ENCODE results near the gene RNF207. TPM values are rescaled to one million over a fixed set of nuclear protein-coding genes. Genes with fewer than 3 reads are reported as not detected.
A peak's percentile ranks its signal among the peaks of the same experiment; 100 is the strongest.

The RNF207 gene
- total RNA-seq, 1 experiment from 2014 or later = 4.9 TPM

DNA sequence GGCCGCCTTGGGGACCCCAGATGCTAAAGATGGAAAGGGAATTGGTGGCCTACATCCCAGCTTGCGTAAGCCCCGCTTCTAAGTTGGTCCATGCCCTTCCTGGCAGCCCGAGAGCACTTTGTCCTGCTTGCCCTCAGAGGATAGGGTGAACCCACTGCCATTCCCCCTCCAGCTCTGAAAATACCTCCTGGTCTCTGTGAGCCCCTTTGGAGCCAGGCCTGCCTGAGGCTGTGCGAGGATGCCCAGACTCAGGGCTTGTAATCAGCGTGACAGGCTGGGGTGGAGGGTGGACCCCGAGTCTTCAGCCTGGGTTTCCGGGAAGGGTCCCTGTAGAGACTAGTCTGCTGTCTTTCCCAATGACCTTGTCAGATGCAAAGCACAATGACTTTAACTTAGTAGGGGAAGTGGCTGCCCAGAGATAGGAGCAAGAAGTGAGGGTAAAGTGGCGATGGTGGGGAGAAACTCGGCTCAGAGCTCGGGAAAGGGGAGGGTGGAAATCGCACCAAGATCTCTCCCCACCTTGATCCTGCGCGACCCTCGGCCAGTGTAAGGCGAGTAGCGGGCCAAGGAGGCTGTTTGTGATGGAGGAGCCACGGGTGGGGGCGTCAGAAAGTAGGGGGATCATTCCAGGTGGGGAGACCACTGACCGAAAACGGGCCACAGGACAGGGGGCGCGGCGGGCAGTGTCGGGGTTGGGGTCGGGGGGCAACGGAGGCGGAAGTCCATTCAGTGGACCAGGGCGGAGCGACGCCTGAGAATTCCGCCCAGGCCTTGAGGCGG lies 35.4 kb downstream of the RNF207 start:
- no CpG with 5 or more reads among the region's 33 CpGs for WGBS (ENCODE audit: extremely low coverage, insufficient read length, low lambda C conversion rate)
- H3K14ac ChIP-seq (ENCODE audit: insufficient read depth, low read length) = peak overlapping the region; percentile 64
- H3K23me2 ChIP-seq (ENCODE audit: insufficient read length, low read depth, low read length, poor library complexity, severe bottlenecking) = peaks cover 25% of the 10 kb centered on the region
- no peak overlapping the region for H2AK5ac ChIP-seq (ENCODE audit: insufficient read length, low read length)
- Mint-ChIP-seq H3K27me3 (ENCODE audit: low read depth) (peaks cover 9% of the 10 kb centered on the region), H3K9me3 (no peaks in the 10 kb centered on the region; a peak in 1 of 5 replicates), H3K36me3 (ENCODE audit: insufficient read depth in 1 of 3, low read depth in 3 of 3) (no peaks in the 10 kb centered on the region), H3K27ac (peak overlapping the region; percentile 61 to 84 (median 80); a peak in 5 of 7 replicates), H3K4me1 (peaks cover 47 to 55% of the 10 kb centered on the region in 2 experiments), H3K4me3 (peak overlapping the region; percentile 49 to 67)
- H2BK12ac ChIP-seq (ENCODE audit: insufficient read length, low read depth, low read length) = no peak overlapping the region
- no peaks in the 10 kb centered on the region for H3K9me3 ChIP-seq (ENCODE audit: control insufficient read depth, low read depth, low read length)
- H2BK15ac ChIP-seq (ENCODE audit: low read depth, low read length) = no peak overlapping the region
- DNase-seq = no peak
- no peaks in the 10 kb centered on the region for H3K79me1 ChIP-seq (ENCODE audit: insufficient read depth, low read depth, low read length, poor library complexity, severe bottlenecking)
- H3T11ph ChIP-seq (ENCODE audit: low read length) = no peak overlapping the region
- H4K8ac ChIP-seq (replicated peaks; ENCODE audit: insufficient read length, low read depth, low read length) = no peak overlapping the region
- peaks cover 5% of the 10 kb centered on the region; the same call in 1 of the 2 replicates for H3K4me1 ChIP-seq (ENCODE audit: insufficient read depth, low read length)
- H3K27me3 ChIP-seq (ENCODE audit: insufficient read depth, low read length) = no peaks in the 10 kb centered on the region; the same call in 1 of the 2 replicates
- no peaks in the 10 kb centered on the region for H3K79me2 ChIP-seq (ENCODE audit: insufficient read depth, low read length)
- H4K5ac ChIP-seq (ENCODE audit: insufficient read length, low read depth, low read length) = no peak overlapping the region
- peak overlapping the region; percentile 66 for H3K18ac ChIP-seq (ENCODE audit: insufficient read length, low read depth, low read length)
- H4K91ac ChIP-seq (ENCODE audit: insufficient read length, low read depth, low read length) = no peak overlapping the region
- H2BK20ac ChIP-seq (ENCODE audit: low read depth, low read length, poor library complexity, severe bottlenecking) = no peak overlapping the region
- H3K27ac ChIP-seq (ENCODE audit: insufficient read length, low read depth, low read length) = peak overlapping the region; percentile 3
- H2BK120ac ChIP-seq (ENCODE audit: low read depth, low read length, poor library complexity, severe bottlenecking) = no peak overlapping the region
- H3K56ac ChIP-seq (ENCODE audit: insufficient read length, low read depth, low read length) = no peak overlapping the region
- H3K23ac ChIP-seq (ENCODE audit: insufficient read length, low read depth, low read length) = no peak overlapping the region
- H2AFZ ChIP-seq (ENCODE audit: low read length) = no peak overlapping the region
- no peak overlapping the region for H2BK5ac ChIP-seq (ENCODE audit: insufficient read length, low read length)
- H3K4me2 ChIP-seq (ENCODE audit: insufficient read depth, insufficient read length, low read length) = peak overlapping the region; percentile 5
- no peak overlapping the region; the same call in 1 of the 2 replicates for H3K4ac ChIP-seq (ENCODE audit: low read depth, low read length)
- no peak overlapping the region for H3K9ac ChIP-seq (ENCODE audit: extremely low read depth, insufficient read length, low read length)
- no peaks in the 10 kb centered on the region for H4K20me1 ChIP-seq (ENCODE audit: control insufficient read depth, insufficient read depth, insufficient read length)
- TF ChIP-seq, protein P1, sequence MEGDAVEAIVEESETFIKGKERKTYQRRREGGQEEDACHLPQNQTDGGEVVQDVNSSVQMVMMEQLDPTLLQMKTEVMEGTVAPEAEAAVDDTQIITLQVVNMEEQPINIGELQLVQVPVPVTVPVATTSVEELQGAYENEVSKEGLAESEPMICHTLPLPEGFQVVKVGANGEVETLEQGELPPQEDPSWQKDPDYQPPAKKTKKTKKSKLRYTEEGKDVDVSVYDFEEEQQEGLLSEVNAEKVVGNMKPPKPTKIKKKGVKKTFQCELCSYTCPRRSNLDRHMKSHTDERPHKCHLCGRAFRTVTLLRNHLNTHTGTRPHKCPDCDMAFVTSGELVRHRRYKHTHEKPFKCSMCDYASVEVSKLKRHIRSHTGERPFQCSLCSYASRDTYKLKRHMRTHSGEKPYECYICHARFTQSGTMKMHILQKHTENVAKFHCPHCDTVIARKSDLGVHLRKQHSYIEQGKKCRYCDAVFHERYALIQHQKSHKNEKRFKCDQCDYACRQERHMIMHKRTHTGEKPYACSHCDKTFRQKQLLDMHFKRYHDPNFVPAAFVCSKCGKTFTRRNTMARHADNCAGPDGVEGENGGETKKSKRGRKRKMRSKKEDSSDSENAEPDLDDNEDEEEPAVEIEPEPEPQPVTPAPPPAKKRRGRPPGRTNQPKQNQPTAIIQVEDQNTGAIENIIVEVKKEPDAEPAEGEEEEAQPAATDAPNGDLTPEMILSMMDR (conservative IDR thresholded peaks at IDR 0.05) = no peak
